Breast epithelium (tissue), 4 donors: ENCODE results near the gene SH3BP4. TPM values are rescaled to one million over a fixed set of nuclear protein-coding genes. Genes with fewer than 3 reads are reported as not detected.

Experiments used
- DNase-seq, 2 donors: peaks; one replicate each; pipeline ENCODE4 v3.0.0-alpha.2; 2019; ENCODE audit warnings: low spot score in 2 of 2
- H3K27ac ChIP-seq, 2 donors: fragments of 200-600 bp; sonication (generic) in 1 of 2; one replicate each; pipeline ENCODE4 v1.5.1; 2016 to 2019; ENCODE audit warnings: mild to moderate bottlenecking in 1 of 2
- H3K27me3 ChIP-seq, 2 donors: fragments of 200-600 bp; sonication (generic) in 1 of 2; one replicate each; pipeline versions ENCODE4 v1.5.1 to v1.6.0; 2017 to 2019; ENCODE audit warnings: control low read depth in 1 of 2, mild to moderate bottlenecking in 1 of 2
- H3K36me3 ChIP-seq: fragments of 200-600 bp; one replicate; pipeline ENCODE4 v1.5.1; 2019
- H3K4me1 ChIP-seq, 2 donors: fragments of 200-600 bp; sonication (generic); one replicate each; pipeline ENCODE4 v1.5.1; 2016 to 2019; ENCODE audit warnings: control low read depth in 1 of 2
- H3K4me3 ChIP-seq, 3 donors: fragments of 200-600 bp; sonication (generic); 1 replicate in 2 of 3; 2 replicates in 1 of 3; pipeline ENCODE4 v1.5.1; 2016 to 2019; ENCODE audit warnings: mild to moderate bottlenecking in 3 of 3, moderate library complexity in 2 of 3
- H3K9me3 ChIP-seq, 2 donors: fragments of 200-600 bp; sonication (generic) in 1 of 2; one replicate each; pipeline ENCODE4 v1.5.1; 2016 to 2019; ENCODE audit warnings: control low read depth in 1 of 2
- POLR2A ChIP-seq: fragments of 450-650 bp; IDR thresholded peaks from one replicate; pipeline ENCODE4 v1.6.1; 2016; ENCODE audit warnings: antibody characterized with exemption, mild to moderate bottlenecking, moderate library complexity
- POLR2AphosphoS5 ChIP-seq, 3 donors: sonication (generic); formaldehyde crosslinking; IDR thresholded peaks; one replicate each; pipeline ENCODE4 v1.6.1; 2017; ENCODE audit warnings: antibody characterized with exemption in 3 of 3
- intact Hi-C: fragments of 100-400 bp; cut with DNase I; formaldehyde crosslinking; loops from one replicate; pipeline ENCODE4 v1.15.1; 2023; ENCODE audit warnings: low total_unique reads
- total RNA-seq, 3 donors: library from RNA; depleted of rRNA; stranded (reverse); fragments of >200 nt; gene quantifications; one replicate each; pipeline ENCODE4 v1.1.0, GENCODE V29; 2016
- TF ChIP-seq, protein P1 (sequence below), 3 donors: fragments of 450-650 bp; IDR thresholded peaks; one replicate each; pipeline ENCODE4 v1.5.1; 2016 to 2017; ENCODE audit warnings: antibody characterized with exemption in 3 of 3, mild to moderate bottlenecking in 3 of 3, moderate library complexity in 3 of 3

The SH3BP4 gene
- total RNA-seq, 3 donors from 2014 or later, result 28.5 to 73.6 (median 44.2) TPM

- no peak overlapping the region for H3K4me3 ChIP-seq
- TF ChIP-seq POLR2AphosphoS5 (IDR thresholded peaks at IDR 0.05), result no peak
- no peak for TF ChIP-seq POLR2A
- TF ChIP-seq, protein P1, sequence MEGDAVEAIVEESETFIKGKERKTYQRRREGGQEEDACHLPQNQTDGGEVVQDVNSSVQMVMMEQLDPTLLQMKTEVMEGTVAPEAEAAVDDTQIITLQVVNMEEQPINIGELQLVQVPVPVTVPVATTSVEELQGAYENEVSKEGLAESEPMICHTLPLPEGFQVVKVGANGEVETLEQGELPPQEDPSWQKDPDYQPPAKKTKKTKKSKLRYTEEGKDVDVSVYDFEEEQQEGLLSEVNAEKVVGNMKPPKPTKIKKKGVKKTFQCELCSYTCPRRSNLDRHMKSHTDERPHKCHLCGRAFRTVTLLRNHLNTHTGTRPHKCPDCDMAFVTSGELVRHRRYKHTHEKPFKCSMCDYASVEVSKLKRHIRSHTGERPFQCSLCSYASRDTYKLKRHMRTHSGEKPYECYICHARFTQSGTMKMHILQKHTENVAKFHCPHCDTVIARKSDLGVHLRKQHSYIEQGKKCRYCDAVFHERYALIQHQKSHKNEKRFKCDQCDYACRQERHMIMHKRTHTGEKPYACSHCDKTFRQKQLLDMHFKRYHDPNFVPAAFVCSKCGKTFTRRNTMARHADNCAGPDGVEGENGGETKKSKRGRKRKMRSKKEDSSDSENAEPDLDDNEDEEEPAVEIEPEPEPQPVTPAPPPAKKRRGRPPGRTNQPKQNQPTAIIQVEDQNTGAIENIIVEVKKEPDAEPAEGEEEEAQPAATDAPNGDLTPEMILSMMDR (IDR thresholded peaks at IDR 0.05), result no peak
- intact Hi-C loops, result no loop called here
Observed at GRCh38 chr2:235098269-235098668, 146.5 kb downstream of the SH3BP4 start.

DNA sequence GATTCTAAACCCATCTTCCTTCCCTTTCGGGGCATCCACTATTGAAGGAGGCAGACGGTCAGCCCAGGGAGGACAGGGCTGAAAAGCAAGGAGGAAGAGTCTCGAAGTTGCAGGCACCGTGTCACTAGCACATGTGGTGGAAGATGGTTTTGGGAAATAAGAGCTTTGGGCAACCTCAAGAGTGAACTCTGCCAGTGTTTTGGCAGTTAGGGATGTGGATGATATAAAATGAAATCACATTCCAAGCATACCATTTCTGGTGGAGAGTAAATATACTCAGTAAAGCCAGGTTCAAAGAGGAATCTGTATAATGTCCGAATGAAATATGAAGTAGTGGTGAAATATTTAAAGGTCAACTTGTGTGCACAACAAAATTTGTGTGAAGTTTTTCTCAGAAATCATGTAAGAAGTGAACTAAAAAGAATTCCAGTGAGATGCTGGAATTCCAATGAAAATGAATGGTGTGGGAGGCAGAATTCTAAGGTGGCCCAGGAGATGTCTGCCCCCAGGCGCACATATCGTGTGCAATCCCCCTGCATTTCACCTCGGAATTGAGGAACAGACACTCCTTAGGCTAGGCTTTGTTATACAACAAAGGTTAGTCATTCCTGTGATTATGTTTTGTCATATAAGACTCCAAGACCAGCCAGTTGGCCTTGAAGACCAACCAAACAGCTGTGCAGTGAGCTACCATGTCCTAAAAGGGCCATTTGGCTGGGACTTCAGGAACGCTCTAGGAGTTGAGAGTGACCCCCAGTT is 147.1 kb downstream of the SH3BP4 start:
- no peaks in the 10 kb centered on the region for H3K27me3 ChIP-seq
- H3K9me3 ChIP-seq, result no peaks in the 10 kb centered on the region
- no peak overlapping the region for H3K4me3 ChIP-seq
- TF ChIP-seq, protein P1 (IDR thresholded peaks at IDR 0.05), result no peak
- TF ChIP-seq POLR2AphosphoS5 (IDR thresholded peaks at IDR 0.05), result no peak
- TF ChIP-seq POLR2A, result no peak
- H3K36me3 ChIP-seq, result no peaks in the 10 kb centered on the region
- intact Hi-C loops, result no loop called here
- H3K27ac ChIP-seq, result no peak overlapping the region
- H3K4me1 ChIP-seq, result no peaks in the 10 kb centered on the region
- no peak for DNase-seq

More at GRCh38 chr2:235098269-235098668, 146.5 kb downstream of the SH3BP4 start:
- DNase-seq, result no peak
- H3K36me3 ChIP-seq, result no peaks in the 10 kb centered on the region
- H3K27ac ChIP-seq, result no peak overlapping the region
- no peaks in the 10 kb centered on the region for H3K4me1 ChIP-seq
- no peaks in the 10 kb centered on the region for H3K27me3 ChIP-seq
- no peaks in the 10 kb centered on the region for H3K9me3 ChIP-seq

GRCh38 chr2:235102896-235103295 is 151.1 kb downstream of the SH3BP4 start:
- Histone ChIP-seq H3K27me3 (no peaks in the 10 kb centered on the region), H3K36me3 (no peaks in the 10 kb centered on the region), H3K27ac (no peak overlapping the region), H3K4me3 (no peak overlapping the region), H3K4me1 (no peaks in the 10 kb centered on the region), H3K9me3 (no peaks in the 10 kb centered on the region)
- intact Hi-C loops, result loop anchor here (10.0 kb wide), 1 partner anchor 548 kb away; no protein-coding TSS in a partner anchor
- no peak for DNase-seq
- TF ChIP-seq POLR2AphosphoS5 (IDR thresholded peaks at IDR 0.05) (no peak), POLR2A (no peak)
- TF ChIP-seq, protein P1 (IDR thresholded peaks at IDR 0.05), result no peak
